ENCODE results near the gene WDR7.

WDR7 gene

GRCh38 chr18:56843241-56843640 is 192.1 kb downstream of the WDR7 start:
- H3K27ac Mint-ChIP-seq, result no peak overlapping the region
- peaks cover 6% of the 10 kb centered on the region for H3K9me3 Mint-ChIP-seq
- H3K4me1 Mint-ChIP-seq, result no peaks in the 10 kb centered on the region
- H3K4me3 Mint-ChIP-seq, result no peak overlapping the region
- H3K36me3 Mint-ChIP-seq, result peaks cover 21% of the 10 kb centered on the region
- ATAC-seq, result no peak
- H3K27me3 Mint-ChIP-seq, result no peaks in the 10 kb centered on the region

GRCh38 chr18:56844556-56844955 is 193.4 kb downstream of the WDR7 start:
- Mint-ChIP-seq H3K4me1 (no peaks in the 10 kb centered on the region), H3K27ac (no peak overlapping the region), H3K9me3 (peaks cover 10% of the 10 kb centered on the region), H3K4me3 (no peak overlapping the region), H3K36me3 (peaks cover 29% of the 10 kb centered on the region), H3K27me3 (no peaks in the 10 kb centered on the region)
- no peak for ATAC-seq

- Mint-ChIP-seq H3K9me3 (peaks cover 9% of the 10 kb centered on the region), H3K4me3 (no peak overlapping the region), H3K27me3 (no peaks in the 10 kb centered on the region), H3K4me1 (peaks cover 14% of the 10 kb centered on the region), H3K27ac (peak overlapping the region; percentile 3), H3K36me3 (peaks cover 21% of the 10 kb centered on the region)
- peak; percentile 64 for ATAC-seq
These were observed 200.6 kb downstream of the WDR7 start for GRCh38 chr18:56851774-56852173.

DNA sequence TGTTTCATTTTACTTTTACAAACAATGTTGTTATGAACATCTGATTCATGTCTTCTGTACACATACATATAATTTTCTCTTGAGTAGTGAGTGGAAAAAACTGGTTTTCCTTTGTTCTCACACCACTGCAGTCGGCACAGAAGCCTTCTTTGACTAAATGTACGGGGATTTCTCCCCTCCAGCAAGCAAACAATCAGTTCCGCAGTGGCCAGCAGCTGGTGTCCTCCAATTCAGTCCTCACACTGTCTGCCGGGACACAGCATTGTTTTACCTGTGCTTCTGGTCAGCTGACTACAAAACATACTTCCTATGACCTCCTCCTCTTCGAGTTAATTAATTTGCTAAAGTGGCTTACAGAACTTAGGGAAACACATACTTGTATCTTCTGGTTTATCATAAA is 202.8 kb downstream of the WDR7 start:
- H3K27me3 Mint-ChIP-seq, result no peaks in the 10 kb centered on the region
- H3K9me3 Mint-ChIP-seq, result peaks cover 1% of the 10 kb centered on the region
- H3K4me1 Mint-ChIP-seq, result peaks cover 14% of the 10 kb centered on the region
- no peak for ATAC-seq
- H3K36me3 Mint-ChIP-seq, result peaks cover 17% of the 10 kb centered on the region
- H3K4me3 Mint-ChIP-seq, result no peak overlapping the region
- H3K27ac Mint-ChIP-seq, result no peak overlapping the region

DNA sequence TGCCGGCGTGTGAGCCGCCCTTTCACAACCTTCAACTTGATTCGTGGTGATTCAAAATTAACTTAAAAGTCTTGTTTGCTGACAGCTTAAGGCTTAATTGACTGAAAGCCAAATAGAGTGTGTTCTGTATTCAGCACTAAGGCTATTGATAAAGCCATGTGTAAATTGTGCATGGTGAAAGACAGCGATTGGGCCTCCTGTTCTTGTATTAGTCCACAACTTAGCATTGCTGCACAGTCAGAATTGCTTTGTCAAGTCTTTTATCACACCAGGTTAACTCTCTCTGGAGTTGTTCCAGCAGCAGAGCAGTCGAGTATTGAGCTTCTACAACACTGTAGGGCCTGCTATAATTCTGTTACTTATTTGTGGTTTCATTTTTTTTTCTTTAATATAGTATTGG is 210.1 kb downstream of the WDR7 start:
- H3K27me3 Mint-ChIP-seq, result no peaks in the 10 kb centered on the region
- H3K36me3 Mint-ChIP-seq, result peaks cover 6% of the 10 kb centered on the region
- no peak overlapping the region for H3K4me3 Mint-ChIP-seq
- no peak overlapping the region for H3K27ac Mint-ChIP-seq
- no peaks in the 10 kb centered on the region for H3K4me1 Mint-ChIP-seq
- no peak for ATAC-seq
- no peaks in the 10 kb centered on the region for H3K9me3 Mint-ChIP-seq

- Mint-ChIP-seq H3K36me3 (no peaks in the 10 kb centered on the region), H3K9me3 (no peaks in the 10 kb centered on the region), H3K4me3 (no peak overlapping the region), H3K27me3 (no peaks in the 10 kb centered on the region), H3K4me1 (peaks cover 6% of the 10 kb centered on the region), H3K27ac (no peak overlapping the region)
- ATAC-seq, result no peak
These were observed 218.1 kb downstream of the WDR7 start for GRCh38 chr18:56869189-56869777.

GRCh38 chr18:56870982-56871381 is 219.8 kb downstream of the WDR7 start:
- H3K4me3 Mint-ChIP-seq, result no peak overlapping the region

DNA sequence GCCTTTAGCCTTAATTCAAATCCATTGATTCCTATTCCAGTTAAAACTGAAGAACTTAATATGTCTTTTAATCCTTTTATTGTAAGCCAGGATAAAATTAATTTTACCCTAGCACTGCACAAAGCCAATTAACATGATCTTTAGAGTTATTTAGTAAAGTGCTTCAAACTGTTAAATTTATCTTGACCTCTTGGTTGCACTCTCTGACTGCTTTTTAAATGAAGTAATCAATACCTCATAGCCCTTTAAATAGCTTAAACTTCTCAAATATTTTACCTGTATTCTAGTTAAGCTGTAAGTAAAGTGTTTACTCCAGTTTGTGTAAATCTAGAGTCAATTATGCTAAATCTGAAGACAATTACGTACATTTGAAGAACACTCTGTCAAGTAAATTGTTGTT is 221.0 kb downstream of the WDR7 start:
- Mint-ChIP-seq H3K4me1 (peaks cover 11% of the 10 kb centered on the region), H3K9me3 (no peaks in the 10 kb centered on the region), H3K36me3 (peaks cover 13% of the 10 kb centered on the region), H3K4me3 (no peak overlapping the region), H3K27me3 (no peaks in the 10 kb centered on the region), H3K27ac (no peak overlapping the region)
- ATAC-seq, result no peak

More at GRCh38 chr18:56870982-56871381, 219.8 kb downstream of the WDR7 start:
- Mint-ChIP-seq H3K9me3 (no peaks in the 10 kb centered on the region), H3K36me3 (peaks cover 7% of the 10 kb centered on the region), H3K27me3 (no peaks in the 10 kb centered on the region), H3K27ac (no peak overlapping the region), H3K4me1 (peaks cover 6% of the 10 kb centered on the region)
- ATAC-seq, result no peak

- ATAC-seq, result no peak
- no peak overlapping the region for H3K27ac Mint-ChIP-seq
- no peak overlapping the region for H3K4me3 Mint-ChIP-seq
- H3K4me1 Mint-ChIP-seq, result peaks cover 11% of the 10 kb centered on the region
- no peaks in the 10 kb centered on the region for H3K27me3 Mint-ChIP-seq
- H3K9me3 Mint-ChIP-seq, result no peaks in the 10 kb centered on the region
- H3K36me3 Mint-ChIP-seq, result peaks cover 13% of the 10 kb centered on the region
These were observed 222.4 kb downstream of the WDR7 start for GRCh38 chr18:56873441-56874140.

- Mint-ChIP-seq H3K4me3 (no peak overlapping the region), H3K4me1 (peaks cover 5% of the 10 kb centered on the region), H3K9me3 (no peaks in the 10 kb centered on the region), H3K36me3 (peaks cover 36% of the 10 kb centered on the region), H3K27me3 (no peaks in the 10 kb centered on the region), H3K27ac (no peak overlapping the region)
- ATAC-seq, result no peak
These were observed 227.6 kb downstream of the WDR7 start for GRCh38 chr18:56878711-56879110.

DNA sequence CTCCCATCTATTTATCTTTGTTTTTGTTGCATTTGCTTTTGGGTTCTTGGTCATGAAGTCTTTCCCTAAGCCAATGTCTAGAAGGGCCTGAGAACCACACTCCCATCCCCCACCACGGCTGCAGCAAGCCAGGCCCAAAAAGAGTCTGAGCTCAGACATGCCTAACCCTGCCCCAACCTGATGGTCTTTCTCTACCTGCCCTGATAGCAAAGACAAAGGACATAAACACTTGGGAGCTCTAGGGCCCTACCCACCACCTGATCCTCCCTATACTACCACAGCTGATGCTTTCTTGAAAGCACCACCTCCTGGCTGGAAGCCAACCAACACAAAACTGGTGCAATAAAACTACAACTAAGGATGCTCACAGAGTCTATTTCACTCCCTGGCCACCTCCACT is 233.4 kb downstream of the WDR7 start:
- peaks cover 4% of the 10 kb centered on the region for H3K9me3 Mint-ChIP-seq
- ATAC-seq, result no peak
- H3K4me3 Mint-ChIP-seq, result no peak overlapping the region
- H3K27me3 Mint-ChIP-seq, result no peaks in the 10 kb centered on the region
- H3K4me1 Mint-ChIP-seq, result no peaks in the 10 kb centered on the region
- peaks cover 63% of the 10 kb centered on the region for H3K36me3 Mint-ChIP-seq
- H3K27ac Mint-ChIP-seq, result no peak overlapping the region

DNA sequence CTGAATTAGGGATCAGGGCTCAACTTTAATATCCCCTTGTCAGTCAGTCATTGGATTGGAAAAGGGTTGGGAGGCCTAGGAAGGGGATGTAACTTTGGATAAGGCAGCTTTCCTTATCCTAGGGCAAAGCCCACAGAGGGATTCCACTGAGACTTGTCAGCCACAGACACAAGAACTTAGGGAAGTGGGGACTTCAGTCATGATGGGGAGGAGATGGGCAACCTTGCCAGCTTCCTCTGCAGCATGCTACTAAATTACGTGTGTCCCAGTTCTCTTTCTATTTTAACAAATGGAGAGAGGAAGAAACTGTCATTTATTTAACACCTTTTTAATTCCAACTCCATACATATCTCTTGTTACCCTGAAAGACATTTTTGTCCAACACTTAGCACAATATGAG is 237.8 kb downstream of the WDR7 start:
- no peak overlapping the region for H3K27ac Mint-ChIP-seq

GRCh38 chr18:56889621-56890020 is 238.5 kb downstream of the WDR7 start:
- H3K4me3 Mint-ChIP-seq, result no peak overlapping the region
- H3K27me3 Mint-ChIP-seq, result no peaks in the 10 kb centered on the region
- peaks cover 50% of the 10 kb centered on the region for H3K36me3 Mint-ChIP-seq
- no peak for ATAC-seq
- no peak overlapping the region for H3K27ac Mint-ChIP-seq
- H3K9me3 Mint-ChIP-seq, result no peaks in the 10 kb centered on the region
- H3K4me1 Mint-ChIP-seq, result no peaks in the 10 kb centered on the region

More for the DNA sequence above, 237.8 kb downstream of the WDR7 start:
- Mint-ChIP-seq H3K4me1 (no peaks in the 10 kb centered on the region), H3K4me3 (no peak overlapping the region), H3K36me3 (peaks cover 53% of the 10 kb centered on the region), H3K27me3 (no peaks in the 10 kb centered on the region), H3K9me3 (peaks cover 4% of the 10 kb centered on the region)
- ATAC-seq, result no peak

DNA sequence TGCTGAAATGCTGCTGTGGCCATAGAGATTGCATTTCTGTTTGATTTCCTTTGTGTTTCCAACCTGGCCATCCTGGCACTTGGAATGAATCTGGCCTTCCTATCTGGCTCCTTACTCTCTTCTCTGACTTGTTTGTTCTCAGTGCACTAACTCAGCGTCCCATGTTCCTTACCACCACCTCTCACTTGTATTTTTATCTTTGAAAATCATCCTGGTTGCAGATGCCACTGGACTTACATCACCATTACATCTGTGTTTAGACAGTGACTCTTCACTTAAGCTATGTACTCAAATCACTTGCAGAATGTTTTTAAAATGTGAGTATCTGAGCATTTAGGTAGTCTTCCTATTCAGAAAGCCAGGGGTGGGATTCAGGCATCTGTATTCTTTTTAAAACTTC is 239.5 kb downstream of the WDR7 start:
- H3K9me3 Mint-ChIP-seq, result no peaks in the 10 kb centered on the region
- no peaks in the 10 kb centered on the region for H3K27me3 Mint-ChIP-seq
- no peak overlapping the region for H3K27ac Mint-ChIP-seq
- no peak for ATAC-seq
- no peaks in the 10 kb centered on the region for H3K4me1 Mint-ChIP-seq
- no peak overlapping the region for H3K4me3 Mint-ChIP-seq
- peaks cover 40% of the 10 kb centered on the region for H3K36me3 Mint-ChIP-seq

- ATAC-seq, result no peak
- Mint-ChIP-seq H3K9me3 (no peaks in the 10 kb centered on the region), H3K27ac (no peak overlapping the region), H3K36me3 (peaks cover 35% of the 10 kb centered on the region), H3K4me1 (no peaks in the 10 kb centered on the region), H3K4me3 (no peak overlapping the region), H3K27me3 (no peaks in the 10 kb centered on the region)
These were observed 240.0 kb downstream of the WDR7 start for GRCh38 chr18:56891116-56891515.

DNA sequence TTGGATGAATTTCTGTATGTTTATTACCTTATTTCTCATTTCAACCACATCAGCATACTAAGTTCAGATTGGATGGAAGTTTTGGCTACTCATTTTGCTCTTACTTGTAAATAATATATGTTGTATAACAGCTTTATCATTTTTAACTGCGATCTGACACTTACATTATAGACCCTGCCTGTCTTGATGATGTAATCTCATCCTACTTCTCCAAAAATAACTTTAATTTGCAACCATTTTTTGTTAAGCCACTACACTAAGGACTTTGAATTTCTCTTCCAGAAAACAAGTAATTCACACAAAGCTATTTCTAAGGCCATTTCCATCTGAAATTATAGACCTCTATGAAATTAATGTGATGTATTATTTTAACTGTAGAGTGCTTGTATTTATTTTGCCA is 240.7 kb downstream of the WDR7 start:
- H3K4me1 Mint-ChIP-seq, result no peaks in the 10 kb centered on the region
- no peaks in the 10 kb centered on the region for H3K9me3 Mint-ChIP-seq
- H3K4me3 Mint-ChIP-seq, result no peak overlapping the region
- H3K36me3 Mint-ChIP-seq, result peaks cover 28% of the 10 kb centered on the region
- no peak overlapping the region for H3K27ac Mint-ChIP-seq
- ATAC-seq, result no peak
- H3K27me3 Mint-ChIP-seq, result no peaks in the 10 kb centered on the region

All from stimulated activated memory B cell treated with anti-CD40 and anti-IgM and Interleukin-4, amounts not matched to agents 10 μg/mL and 1 μg/mL and 100 μg/mL, for 72 hours (primary cell).